Esophagus squamous epithelium (tissue), 4 donors: Measurements from ENCODE around the gene FCAR.
"Not testable (repeated sequence)": the region's sequence is repeated elsewhere in the genome, so short reads cannot be mapped to it uniquely, and the experiment has no call there.

Experiments
- CTCF ChIP-seq, 6 experiments: fragments of 450-650 bp in 4 of 6; fragments of 200-600 bp in 2 of 6; sonication (generic) in 2 of 6; IDR thresholded peaks; one replicate each; pipeline ENCODE4 v1.5.1; 2016 to 2019; ENCODE audit warnings: antibody characterized with exemption in 6 of 6, mild to moderate bottlenecking in 4 of 6, moderate library complexity in 4 of 6
- POLR2A ChIP-seq, 4 donors: fragments of 450-650 bp; IDR thresholded peaks; one replicate each; pipeline ENCODE4 v1.6.1; 2017; ENCODE audit warnings: antibody characterized with exemption in 4 of 4, mild to moderate bottlenecking in 4 of 4, moderate library complexity in 3 of 4

GRCh38 chr19:54894106-54894505 is 20.1 kb downstream of the FCAR start:
- TF ChIP-seq CTCF, POLR2A (IDR thresholded peaks at IDR 0.05): not testable (repeated sequence)
